ENCODE data around the gene CROCC2.

The CROCC2 gene

DNA sequence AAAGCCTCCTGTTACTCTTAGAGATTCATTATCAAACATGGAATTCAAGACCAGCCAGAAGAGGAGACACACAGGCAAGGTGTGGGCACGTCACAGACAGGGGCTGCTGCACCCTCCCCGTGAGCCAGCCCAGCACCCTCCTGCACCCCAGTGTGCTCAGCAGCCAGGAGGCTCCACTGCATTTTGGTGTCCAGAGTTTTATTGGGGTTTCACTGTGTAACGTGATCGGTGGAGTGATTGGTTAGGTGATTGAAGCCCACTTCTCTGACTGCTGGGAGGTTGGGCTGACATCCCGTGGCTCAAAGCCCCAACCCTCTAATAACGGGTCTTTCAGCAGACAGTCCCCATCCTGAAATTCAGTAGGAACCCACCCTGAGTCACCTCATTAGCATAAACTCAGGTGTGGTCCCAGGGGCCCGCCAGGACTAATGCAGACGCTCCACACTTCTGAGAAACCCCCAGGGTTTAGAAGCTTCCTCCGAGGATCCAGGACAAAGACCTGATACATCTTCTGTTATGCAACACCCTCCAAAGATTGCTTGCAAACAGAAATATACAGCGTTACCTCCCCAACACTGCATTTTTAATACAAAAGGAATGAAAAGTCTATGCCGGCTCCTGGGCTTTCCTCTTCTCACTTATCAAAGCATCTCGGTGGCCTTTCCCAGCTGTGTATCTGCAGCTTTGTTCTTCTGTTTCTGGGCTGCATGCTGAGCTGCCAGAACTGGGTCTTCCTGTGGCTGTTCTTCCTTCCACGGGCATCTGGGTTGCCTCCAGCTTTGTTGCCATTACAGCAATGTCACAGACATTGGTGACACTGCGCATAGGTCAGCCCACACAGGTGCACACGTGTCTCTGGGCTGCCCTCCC is 48.5 kb downstream of the CROCC2 start:
- DNase-seq = no peak

DNA sequence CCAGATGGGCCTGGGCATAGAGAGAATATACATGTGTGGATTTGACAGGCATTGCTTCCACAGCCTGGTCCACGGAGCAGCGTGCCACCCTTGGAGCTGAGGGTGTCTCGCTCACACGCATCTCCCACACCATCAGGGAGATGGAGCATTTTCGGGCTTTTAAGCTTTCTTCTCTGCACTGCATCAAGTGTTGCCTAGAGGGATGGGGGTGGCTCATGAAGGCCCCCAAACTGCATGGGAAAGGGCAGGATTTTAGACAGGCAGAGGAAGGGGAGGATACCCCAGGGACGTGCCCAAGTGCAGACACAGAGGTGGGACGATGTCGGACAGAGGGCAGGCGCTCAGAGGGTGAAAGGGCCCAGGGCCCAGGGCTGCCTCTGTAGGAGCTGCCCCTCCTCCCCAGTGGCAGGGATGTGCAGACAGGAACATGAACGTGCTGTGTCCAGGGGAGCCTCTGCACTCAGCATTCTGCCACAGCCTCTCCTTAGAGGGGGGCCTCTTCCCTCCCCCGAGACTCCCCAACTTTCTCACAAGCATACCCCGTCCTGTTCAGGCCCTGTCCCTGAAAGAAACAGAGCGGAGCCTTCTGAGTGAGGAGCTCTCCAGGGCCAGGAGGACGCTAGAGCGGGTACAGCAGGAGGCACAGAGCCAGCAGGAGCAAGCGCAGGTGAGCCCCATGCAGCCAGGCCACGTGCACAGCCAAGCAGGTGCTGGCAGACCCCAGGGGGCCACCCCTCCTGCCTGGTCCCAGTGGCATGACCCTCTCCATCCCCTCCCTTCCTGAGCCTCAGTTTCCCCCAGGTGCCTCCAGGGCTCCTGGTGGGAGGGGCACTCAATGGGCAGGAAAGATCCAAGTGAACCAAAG is 49.4 kb downstream of the CROCC2 start:
- DNase-seq = no peak

DNA sequence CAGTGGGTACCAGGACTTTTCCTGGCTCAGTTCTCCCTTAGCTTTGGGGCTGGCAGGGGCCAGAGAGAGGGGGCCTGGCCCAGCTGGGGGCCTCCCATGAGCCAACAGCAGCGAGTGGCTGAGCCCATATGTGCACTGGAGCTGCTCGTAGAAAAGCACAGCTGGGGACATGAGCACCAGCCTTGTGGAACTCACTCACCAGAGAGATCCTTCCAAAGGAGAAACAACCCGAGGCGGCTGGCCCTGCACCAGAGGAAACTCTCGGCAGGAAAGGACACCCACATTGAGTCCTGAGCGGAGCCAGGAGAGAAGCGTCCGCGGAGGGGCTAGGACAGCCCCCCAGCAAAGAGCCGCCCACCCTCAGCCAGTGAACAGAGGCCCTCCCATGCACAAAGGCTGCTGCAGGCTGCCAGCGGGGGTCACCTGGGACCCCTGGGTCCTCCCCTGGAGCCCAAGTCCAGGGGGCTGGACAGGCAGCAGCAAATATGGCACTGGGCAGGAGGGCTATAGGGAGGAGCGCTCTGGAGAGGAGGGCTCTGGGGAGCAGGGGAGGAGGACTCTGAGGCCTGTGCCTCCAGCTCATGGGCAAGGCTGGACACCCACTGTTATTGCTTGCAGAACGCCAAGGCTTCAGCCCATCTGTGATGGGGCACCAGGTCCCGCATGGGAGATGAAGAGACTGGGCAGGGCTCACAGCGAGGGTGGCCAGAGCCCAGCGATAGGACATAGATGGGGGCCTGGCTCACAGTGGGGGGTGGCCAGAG is 50.2 kb downstream of the CROCC2 start:
- no peak for DNase-seq

DNA sequence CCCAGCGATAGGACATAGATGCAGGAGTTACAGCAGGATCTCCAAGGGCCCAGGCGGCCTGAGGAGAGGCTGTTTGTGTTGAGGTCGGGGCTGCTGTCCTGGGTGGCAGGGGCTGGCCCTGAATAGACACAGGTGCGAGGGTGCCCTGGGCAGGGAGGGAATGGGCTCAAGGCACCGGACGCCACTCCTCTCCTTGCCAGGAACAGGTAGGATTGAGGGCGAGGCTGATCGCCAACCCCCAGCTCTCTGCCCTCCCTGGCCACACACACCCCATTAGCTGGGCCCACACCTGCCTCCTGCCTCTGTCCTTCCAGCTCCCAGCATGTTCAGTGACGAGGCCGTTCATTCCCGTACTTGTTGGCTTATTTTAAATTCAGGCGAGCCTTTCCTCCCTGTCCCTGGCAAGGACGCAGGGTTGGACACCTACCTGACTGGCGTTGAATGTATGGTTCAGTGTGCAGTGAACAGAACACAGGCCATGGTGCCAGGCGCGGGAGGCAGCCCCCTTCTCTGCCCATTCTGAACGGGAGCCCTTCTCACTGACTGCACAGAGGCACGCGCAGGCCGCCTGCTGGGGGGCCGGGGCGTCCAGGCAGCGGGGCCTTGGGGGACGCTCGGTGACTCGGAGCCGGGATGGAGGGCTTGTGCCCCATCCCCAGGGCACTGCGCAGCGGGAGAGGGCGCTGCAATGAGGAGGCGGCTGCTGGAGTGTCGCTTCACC is 51.0 kb downstream of the CROCC2 start:
- no peak for DNase-seq

DNA sequence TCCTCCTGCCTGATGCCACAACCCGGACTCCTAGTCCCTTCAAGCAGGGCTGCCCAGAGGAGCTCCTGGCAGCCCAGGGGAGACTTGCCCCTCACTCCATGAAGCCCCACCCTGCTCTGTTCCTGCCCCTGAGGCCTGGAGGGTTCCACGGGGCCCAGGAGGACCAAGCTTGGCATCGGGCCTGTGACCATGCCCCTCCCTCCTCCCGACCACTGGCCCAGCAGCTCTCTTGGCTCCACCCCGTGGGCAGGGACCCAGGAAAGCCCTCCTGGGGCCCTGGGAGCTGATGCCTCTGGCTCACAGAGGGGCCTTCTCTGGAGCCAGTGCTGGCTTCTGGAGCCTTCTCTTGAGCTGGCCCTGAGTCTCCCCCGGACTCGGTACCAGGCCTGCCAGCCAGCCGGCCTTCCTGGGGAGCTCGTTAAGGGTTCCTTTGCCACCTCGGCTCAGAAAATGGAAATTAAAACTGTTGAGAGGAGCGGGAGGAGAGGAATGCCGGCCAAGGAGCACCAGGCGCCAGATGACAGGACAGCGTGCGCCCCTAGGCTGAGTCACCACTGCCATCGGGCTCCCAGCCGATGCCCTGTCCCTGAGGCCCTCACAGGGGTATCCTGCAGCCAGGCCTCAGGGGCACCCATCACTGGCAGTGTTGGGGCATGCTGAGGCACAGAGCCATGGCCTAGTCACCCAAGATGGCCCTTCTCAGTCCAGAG is 51.7 kb downstream of the CROCC2 start:
- peak in 8 of 56 donors; percentile 21 to 59 (median 32) for DNase-seq

DNA sequence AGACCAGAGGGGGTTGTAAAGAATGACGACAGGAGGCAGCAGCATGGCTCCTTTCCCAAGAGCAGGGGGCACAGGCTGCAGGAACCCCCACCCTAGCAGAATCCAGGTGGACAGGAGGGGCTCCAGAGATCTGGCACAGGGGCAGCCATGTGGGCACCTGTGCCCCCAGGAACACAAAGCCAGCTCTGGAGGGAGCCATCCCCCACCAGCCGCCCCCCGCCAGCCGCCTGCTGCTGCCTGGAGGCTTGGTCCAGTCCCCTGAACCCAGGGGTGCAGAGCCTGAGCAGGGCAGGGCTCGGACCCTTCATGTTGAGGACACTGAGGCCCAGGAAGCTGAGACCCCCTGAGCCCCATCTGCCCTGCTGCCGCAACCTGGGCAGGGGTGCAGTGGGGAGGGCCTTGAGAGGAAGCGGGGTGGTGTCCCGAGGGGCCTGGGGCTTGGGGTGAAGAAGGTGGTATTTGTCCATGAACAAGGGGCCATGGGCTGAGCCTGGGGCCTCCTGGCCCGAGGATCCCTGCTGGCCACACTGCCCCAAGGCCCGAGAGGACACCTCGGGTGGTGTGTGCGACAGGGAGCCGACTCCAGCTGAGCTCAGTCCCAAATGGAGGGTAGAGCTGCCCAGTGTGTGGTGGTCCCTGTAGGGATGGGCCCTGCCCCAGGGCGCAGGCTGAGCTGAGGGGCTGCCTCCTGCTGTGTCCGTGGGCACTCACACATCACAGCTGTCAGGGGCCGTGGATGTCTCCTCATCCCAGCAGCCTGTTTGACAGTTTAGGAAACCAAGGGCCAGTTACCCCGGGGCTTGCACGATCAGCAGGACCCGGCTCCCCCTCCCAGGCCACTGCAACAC is 52.5 kb downstream of the CROCC2 start:
- DNase-seq = no peak

DNA sequence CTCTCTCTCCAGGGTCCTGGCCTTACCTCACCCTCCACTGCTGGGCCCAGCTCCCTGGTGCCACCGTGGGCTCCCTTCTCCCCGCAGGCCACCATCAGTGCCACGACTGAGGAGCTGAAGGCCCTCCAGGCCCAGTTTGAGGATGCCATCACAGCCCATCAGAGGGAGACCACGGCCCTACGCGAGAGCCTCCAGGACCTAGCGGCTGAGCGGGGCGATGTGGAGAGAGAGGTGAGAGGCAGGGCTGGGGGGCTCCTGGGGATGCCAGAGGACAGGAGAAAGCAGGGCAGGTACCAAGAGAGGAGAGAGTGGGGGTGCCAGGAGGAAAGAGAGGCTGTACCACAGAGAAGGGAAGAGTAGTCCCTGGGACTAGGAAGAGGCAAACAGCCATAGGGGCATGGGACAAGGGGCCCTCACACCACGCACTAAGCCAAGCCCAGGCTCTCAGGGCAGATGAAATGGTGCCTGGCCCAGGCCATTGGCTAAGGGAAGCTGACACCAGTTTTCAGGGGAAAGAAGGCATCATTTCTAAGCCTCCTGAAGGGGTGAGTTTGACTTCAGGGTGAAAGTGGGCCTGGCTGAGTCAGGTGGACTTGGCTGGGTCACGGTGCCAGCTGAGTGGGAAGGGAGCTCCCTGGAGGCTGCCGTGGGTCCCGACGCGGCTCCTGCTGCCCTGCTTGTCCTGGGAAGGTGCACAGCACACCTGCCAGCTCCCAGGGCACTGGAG is 53.2 kb downstream of the CROCC2 start:
- no peak for DNase-seq

DNA sequence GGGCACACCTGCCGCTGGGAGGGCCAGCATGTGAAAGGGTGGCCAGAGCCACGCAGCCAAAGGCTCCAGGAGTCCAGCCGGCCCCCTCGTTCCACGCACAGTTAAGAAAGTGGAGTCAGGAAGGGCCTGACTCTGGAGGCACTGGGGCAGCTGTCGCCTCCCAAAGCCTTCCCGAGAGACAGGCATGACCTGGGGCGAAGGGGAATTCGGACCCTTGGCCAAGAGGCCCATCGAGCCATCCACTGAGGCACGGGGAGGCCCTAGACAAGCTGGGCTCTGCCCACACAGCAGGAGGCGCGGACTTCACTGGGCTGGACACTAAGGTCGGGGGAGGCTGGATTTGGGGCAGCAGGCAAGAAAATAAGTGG is 53.8 kb downstream of the CROCC2 start:
- DNase-seq = no peak

DNA sequence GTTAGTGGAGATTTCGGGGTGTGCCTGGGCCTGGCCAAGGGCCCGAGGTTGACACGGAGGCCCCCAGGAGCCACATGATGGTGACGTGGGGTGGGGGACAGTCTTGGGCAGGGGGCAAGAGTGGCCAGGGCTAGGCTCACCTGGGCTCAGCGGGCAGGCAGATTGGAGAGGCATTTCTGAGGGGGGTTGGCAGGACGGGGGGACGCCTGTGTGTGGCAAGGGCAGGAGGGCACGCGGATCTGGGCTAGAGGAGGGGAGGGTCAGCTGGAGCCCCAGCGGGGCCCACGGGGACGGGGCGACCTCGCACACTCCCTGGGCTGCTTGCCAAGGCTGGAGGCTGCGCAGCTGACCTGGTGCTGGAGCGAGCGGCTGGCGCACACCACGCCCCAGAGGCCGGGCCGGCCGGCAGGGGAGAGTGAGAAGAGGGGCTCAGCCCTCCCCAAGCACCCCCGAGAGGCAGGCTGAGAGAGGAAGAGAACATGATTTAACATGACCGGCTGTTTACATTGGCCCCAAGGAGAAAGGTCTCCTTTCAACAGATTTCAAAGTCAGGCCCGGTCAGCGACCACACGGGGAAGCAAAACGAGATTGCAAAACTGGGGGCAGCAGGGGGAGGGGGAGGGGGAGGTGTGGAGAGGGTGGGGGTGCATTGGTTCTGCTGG is 54.3 kb downstream of the CROCC2 start:
- DNase-seq = peak in 1 of 56 donors; percentile 26

DNA sequence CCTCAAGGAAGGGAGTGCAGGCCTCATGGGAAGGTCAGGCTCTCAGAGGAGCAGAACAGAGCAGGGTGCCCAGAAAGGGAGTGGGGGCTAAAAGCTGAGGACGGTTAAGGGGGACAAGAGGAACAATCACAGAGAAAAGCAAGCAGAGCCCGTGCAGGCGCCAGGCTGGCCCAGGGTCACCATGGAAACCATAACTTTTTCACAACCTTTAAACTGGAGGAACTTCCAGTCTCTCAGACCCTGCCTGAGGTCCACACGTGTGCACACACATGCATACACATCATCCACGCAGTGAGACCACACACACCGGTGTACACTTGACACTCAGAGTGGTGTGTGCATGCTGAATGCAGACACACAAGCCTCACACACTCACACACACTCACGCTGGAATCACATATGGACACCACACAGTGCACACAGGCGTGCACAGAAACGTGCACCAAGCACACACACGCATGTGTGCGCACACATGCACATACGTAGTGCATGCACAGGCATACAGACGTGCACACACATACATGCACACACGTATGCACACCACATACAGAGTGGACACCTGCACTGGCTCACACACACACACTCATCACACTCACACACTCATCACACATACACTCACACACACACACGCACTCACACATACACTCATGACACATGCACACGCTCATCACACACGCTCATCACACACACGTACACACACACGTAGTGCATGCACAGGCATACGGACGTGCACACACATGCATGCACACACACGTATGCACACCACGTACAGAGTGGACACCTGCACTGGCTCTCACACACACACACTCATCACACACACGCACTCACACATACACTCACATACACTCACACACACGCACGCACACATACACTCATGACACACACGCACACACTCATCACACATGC is 55.1 kb downstream of the CROCC2 start:
- no peak for DNase-seq

DNA sequence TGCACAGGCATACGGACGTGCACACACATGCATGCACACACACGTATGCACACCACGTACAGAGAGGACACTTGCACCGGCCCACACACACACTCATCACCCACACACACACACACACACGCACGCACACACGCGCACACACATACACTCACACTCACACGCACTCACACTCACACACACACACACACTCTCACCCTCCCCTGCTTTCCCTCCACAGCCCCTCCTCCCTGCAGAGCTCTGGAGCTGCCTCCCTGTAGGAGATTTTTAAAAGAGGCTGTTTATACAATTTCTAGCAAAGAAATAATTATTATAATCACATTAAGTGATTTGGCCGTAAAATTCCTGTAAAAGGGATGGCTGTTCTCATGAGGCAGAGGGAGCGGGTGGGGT is 55.8 kb downstream of the CROCC2 start:
- DNase-seq = no peak

DNA sequence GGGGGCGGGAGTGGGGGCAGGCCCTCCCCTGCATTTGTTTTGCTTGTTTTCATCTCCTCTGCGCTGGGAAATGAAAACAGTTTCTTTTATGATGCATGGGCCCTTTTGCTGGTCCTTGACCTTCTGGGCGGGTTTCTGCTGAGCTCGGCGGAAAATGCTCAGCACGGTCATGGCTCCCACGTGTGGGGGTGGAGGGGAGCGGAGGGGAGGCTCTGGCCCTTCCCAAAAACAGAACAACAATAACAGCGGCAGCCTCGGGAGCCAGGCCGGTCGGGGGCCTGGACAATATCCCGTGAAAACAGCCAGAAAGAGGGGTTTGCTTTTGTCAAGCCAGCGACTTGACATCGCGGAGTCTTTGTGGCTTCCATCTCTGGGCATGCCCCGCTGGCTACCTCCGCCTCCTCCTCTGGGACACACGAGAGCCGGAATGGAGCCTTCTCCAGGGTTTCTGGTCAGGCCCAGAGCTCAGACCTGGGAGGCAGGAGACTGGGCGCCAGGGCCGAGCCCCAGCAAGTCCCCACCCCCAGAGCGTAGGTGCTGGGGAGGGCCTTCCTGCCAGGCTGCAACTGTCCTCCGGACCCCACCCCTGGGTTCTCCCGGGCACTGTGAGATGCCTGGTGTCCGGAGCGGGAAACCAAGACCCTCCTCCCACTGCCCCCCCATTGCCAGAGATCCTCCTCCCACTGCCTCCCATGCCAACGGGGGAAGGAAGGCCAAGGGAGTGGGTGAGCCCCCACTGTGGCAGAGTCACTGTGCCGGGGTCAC is 56.3 kb downstream of the CROCC2 start:
- DNase-seq = peak in 1 of 56 donors; percentile 24

DNA sequence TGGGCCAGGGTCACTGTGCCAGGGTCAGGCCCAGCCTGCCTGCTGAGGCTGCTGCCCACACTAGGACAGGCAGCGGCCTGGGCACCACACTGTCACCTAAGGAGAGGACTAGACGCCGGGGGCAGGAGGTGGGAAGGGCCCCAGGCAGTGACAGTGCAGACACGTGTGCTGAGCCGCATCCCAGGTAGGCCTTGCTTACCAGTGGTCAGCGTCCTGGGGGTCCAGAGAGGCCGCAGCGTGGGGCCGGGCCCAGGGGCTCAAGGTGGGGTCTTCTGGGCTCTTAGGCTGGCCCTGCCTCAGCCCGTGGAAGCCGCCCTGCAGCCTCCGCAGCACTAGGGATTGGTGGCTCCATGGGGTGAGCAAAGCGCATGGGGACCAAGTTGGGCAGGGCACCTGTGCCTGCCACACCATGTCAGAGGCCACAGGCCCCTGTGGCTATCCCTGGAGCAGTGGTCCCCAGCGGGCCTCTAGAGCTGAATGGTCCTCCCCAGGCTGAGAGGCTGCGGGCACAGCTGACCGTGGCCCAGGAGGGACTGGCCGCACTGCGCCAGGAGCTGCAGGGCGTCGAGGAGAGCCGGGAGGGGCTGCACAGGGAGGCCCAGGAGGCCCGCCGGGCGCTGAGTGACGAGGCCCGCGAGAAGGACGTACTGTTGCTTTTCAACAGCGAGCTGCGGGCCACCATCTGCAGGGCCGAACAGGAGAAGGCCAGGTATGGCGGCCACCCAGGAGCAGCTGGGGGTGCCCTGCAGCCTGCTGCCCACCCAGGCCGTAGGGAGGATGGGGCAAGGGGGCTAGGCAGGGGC is 57.1 kb downstream of the CROCC2 start:
- DNase-seq = no peak

DNA sequence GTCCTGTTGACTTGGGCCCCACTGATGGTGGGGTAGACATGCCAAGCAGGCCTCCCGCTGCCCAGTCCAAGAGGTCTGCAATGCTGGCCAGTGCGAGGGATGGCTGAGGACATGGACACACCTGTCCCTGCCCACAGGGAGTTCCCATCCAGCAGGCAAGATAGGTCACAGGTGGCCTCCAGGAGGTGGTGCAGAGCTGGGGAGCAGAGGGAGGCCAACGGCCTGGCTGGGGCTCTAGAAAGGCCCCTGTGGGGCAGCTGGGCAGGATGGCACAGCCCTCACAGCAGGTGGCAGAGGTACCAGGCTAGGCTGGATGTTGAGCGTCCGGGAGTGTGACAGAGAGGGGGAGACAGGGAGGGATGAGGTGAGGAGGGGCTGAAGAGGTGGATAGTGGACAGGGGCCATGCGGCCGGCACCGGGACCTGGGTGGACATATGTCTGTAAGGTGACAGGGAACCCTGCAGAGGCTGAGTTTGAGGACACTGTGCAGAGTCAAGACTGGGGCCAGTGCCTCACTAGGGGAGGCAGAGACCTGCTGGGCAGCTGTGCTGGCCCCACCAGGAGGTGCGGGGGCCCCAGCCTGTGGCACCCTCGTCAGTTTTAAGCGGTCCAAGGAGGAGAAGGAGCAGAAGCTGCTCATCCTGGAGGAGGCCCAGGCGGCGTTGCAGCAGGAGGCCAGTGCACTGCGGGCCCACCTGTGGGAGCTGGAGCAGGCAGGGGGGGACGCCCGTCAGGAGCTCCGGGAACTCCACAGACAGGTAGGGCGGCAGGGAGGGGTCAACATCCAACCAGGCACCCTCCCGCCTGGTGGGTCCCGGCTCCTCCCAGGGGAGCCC is 58.0 kb downstream of the CROCC2 start:
- DNase-seq = no peak

Data from amygdala (tissue), 56 donors.